ENCODE measurements around the gene RBMS1.

RBMS1 gene

GRCh38 chr2:160375037-160375436 is 118.6 kb downstream of the RBMS1 start:
- no peak for DNase-seq (ENCODE audit: extremely low read depth, low read depth)

GRCh38 chr2:160373666-160374065 is 119.9 kb downstream of the RBMS1 start:
- TF ChIP-seq, protein P1, sequence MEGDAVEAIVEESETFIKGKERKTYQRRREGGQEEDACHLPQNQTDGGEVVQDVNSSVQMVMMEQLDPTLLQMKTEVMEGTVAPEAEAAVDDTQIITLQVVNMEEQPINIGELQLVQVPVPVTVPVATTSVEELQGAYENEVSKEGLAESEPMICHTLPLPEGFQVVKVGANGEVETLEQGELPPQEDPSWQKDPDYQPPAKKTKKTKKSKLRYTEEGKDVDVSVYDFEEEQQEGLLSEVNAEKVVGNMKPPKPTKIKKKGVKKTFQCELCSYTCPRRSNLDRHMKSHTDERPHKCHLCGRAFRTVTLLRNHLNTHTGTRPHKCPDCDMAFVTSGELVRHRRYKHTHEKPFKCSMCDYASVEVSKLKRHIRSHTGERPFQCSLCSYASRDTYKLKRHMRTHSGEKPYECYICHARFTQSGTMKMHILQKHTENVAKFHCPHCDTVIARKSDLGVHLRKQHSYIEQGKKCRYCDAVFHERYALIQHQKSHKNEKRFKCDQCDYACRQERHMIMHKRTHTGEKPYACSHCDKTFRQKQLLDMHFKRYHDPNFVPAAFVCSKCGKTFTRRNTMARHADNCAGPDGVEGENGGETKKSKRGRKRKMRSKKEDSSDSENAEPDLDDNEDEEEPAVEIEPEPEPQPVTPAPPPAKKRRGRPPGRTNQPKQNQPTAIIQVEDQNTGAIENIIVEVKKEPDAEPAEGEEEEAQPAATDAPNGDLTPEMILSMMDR (IDR thresholded peaks at IDR 0.05; ENCODE audit: low read depth, low read length, missing control alignments) = no peak
- no peak for DNase-seq (ENCODE audit: extremely low read depth, low read depth)
- H3K4me3 ChIP-seq (replicated peaks; ENCODE audit: low read depth, low read length) = no peak overlapping the region

More at GRCh38 chr2:160375037-160375436, 118.6 kb downstream of the RBMS1 start:
- no peak overlapping the region for H3K4me3 ChIP-seq (replicated peaks; ENCODE audit: low read depth, low read length)
- TF ChIP-seq, protein P1 (IDR thresholded peaks at IDR 0.05; ENCODE audit: low read depth, low read length, missing control alignments) = no peak

GRCh38 chr2:160373263-160373662 is 120.3 kb downstream of the RBMS1 start:
- H3K4me3 ChIP-seq (replicated peaks; ENCODE audit: low read depth, low read length) = no peak overlapping the region
- TF ChIP-seq, protein P1 (IDR thresholded peaks at IDR 0.05; ENCODE audit: low read depth, low read length, missing control alignments) = no peak
- no peak for DNase-seq (ENCODE audit: extremely low read depth, low read depth)

GRCh38 chr2:160372585-160372984 is 121.0 kb downstream of the RBMS1 start:
- TF ChIP-seq, protein P1 (IDR thresholded peaks at IDR 0.05; ENCODE audit: low read depth, low read length, missing control alignments) = no peak
- no peak for DNase-seq (ENCODE audit: extremely low read depth, low read depth)
- no peak overlapping the region for H3K4me3 ChIP-seq (replicated peaks; ENCODE audit: low read depth, low read length)

- TF ChIP-seq, protein P1 (IDR thresholded peaks at IDR 0.05; ENCODE audit: low read depth, low read length, missing control alignments) = no peak
- no peak for DNase-seq (ENCODE audit: extremely low read depth, low read depth)
- H3K4me3 ChIP-seq (replicated peaks; ENCODE audit: low read depth, low read length) = no peak overlapping the region
Observed at GRCh38 chr2:160372010-160372356, 121.6 kb downstream of the RBMS1 start.

DNA sequence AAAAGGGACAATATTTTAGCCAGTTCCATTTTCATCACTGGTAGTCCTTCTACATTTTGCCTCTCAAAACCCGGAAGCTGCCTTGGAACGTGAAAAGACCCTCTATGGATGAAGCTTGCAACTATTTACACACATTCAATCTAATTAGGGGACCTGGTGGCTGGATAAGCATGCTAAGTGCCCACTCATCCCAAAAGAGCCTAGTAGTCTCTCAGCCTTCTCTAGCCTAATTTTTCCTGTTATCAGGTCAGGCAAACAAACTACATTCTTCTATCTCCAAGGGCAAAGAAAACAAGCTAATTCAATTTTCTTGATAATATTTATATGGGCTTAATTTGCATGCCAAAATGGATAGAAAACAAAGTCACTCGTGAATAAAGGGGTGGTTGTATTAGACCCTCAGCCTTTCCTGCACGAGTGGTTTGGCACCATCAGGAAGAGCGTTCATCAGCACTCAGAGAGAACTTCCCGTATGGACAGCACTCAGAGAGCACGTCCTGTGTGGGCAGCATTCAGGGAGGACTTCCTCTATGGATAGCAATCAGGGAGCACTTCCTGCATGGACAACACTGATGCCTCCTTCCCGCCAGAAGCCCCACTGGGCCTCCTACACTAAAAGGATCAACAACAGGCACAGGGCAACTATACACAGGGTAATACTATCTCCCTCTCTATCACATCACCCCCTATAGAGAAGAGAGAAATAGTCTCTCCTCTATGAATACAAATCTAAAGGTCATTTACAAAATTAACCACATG is 122.2 kb downstream of the RBMS1 start:
- no peak overlapping the region for H3K4me3 ChIP-seq (replicated peaks; ENCODE audit: low read depth, low read length)
- TF ChIP-seq, protein P1 (IDR thresholded peaks at IDR 0.05; ENCODE audit: low read depth, low read length, missing control alignments) = no peak
- no peak for DNase-seq (ENCODE audit: extremely low read depth, low read depth)

Measured in HFF-Myc (cell line).